Left renal cortex interstitium (tissue), 4 donors: ENCODE data around the gene CYP4A11. TPM values are rescaled to one million over a fixed set of nuclear protein-coding genes. Genes with fewer than 3 reads are reported as not detected.
"Not testable (repeated sequence)": the region's sequence is repeated elsewhere in the genome, so short reads cannot be mapped to it uniquely, and the experiment has no call there.

ENCODE experiments used
- DNase-seq, 4 donors: peaks; one replicate each; pipeline ENCODE4 v3.0.0-alpha.2; 2013; ENCODE audit warnings: low read depth in 4 of 4, low spot score in 2 of 4, missing footprints in 1 of 4
- polyA plus RNA-seq, 4 donors: library from polyadenylated mRNA; unstranded; fragments of 120-200 nt; gene quantifications; one replicate each; pipeline ENCODE4 v1.2.1, GENCODE V29; 2013; ENCODE audit not compliant: insufficient read length in 4 of 4

Gene CYP4A11
- 10 to 100 TPM; 29.0 to 64.5 (median 46.9) TPM for polyA plus RNA-seq

DNA sequence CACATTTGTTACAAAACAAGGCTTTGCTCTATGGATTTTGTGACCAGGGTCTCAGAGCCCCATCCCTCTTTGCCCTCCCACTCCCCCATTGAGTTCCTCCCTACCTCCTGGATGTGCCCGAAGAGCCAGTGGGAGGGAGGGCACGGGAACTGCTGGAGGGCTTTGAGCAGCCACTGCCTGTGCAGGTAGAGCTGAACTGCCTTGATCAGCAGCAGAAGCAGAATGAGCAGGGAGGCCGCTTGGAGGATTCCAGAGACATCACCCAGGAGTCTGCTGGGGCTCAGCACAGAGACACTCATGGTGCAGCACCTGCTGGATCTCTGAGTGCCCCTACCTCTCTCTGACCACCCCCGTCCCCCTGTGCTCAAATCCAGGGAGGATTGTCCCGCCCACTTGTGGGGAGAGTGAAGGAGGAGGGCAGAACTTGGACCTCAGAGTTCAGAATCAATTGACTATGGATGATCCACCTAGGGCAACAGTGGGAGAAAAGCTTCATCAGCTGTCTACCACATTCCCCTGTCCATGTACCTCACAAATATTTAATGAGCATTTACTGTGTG is at the start of gene CYP4A11:
Gene CYP4A11, minus strand, starts transcription at position 342 of the 560 bp plus-strand sequence. Its CDS starts 43 bp downstream, at position 299.
- no peak for DNase-seq

DNA sequence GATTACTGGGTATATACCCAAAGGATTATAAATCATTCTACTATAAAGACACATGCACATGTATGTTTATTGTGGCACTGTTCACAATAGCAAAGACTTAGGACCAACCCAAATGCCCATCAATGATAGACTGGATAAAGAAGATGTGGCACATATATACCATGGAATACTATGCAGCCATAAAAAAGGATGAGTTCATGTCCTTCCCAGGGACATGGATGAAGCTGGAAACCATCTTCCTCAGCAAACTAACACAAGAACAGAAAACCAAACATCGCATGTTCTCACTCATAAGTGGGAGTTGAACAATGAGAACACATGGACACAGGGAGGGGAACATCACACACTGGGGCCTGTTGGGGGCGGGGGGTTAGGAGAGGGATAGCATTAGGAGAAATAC is 49.3 kb upstream of the CYP4A11 start:
- DNase-seq: not testable (repeated sequence)

GRCh38 chr1:46983830-46984586 is 42.7 kb upstream of the CYP4A11 start:
- DNase-seq: no peak

GRCh38 chr1:46983166-46983829 is 42.0 kb upstream of the CYP4A11 start:
- no peak for DNase-seq

DNA sequence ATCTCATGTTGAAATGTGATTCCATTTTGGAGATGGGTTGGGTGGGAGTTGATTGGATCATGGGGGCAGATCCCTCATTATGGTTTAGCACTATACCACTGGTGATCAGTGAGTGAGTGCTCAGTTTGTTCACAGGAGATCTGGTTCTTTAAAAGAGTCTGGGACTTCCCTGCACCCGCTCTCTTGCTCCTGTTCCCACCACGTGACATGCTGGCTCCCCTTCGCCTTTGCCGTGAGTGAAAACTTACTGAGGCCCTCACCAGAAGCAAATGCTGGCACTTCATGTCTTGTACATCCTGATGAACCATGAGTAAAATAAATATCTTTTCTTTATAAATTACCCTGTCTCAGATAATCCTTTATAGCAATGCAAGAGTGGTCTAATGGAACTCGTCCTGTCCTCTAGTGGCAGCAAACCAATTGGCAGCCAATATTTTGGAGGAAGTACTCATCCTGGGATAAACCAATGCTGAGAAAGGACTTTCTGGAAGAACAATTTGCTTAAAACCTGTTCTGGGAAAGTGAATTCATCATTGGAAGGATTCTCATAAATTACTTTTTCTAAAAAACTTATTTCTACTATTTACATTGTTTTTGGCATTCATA is 27.8 kb upstream of the CYP4A11 start:
- DNase-seq: no peak

DNA sequence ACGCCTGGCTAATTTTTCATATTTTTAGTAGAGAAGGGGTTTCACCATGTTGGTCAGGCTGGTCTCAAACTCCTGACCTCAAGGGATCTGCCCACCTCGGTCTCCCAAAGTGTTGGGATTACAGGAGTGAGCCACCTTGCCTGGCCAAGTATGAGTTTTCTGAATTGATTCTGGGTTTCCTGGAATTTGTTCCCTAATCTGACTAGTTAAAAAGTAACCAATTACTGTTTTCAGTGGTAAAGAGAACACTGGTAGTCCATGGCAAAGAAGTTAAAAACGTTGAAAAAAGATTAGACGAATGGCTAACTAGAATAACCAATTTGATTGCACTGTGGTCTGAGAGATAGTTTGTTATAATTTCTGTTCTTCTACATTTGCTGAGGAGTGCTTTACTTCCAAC is 21.0 kb upstream of the CYP4A11 start:
- not testable (repeated sequence) for DNase-seq

DNA sequence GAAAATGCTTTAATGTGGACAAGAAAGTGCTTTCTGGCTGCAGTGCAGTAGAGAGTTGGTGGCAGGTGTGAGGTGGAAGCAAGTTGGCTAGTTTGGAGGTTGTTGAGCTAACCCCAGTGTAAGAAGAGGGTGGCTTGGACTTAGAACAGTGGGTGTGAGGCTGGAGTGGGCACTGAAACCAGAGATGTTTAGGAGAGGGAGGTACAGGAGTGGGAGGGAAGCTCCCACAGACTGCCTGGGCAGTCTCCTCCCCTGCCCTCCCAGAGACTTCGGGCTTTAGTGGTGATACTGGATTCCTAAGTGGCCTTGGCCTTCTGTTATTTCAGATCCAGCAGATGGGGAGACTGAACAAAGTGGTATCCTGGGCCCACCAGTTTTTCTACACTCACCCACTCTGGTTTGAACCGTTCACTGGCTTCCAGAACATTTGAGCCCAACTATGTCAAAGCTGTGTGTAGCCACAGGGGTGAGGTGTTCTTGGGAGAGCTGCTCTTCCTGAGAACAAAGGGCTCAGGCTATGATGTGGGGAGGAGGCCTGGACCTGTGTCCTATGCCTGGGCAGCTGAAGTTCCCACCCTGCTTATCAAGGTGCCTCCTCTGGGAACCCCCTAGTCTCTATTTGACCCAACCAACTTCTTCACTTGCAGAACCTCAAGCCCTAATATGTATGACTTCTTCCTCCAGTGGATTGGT is 19.9 kb upstream of the CYP4A11 start:
- no peak for DNase-seq

DNA sequence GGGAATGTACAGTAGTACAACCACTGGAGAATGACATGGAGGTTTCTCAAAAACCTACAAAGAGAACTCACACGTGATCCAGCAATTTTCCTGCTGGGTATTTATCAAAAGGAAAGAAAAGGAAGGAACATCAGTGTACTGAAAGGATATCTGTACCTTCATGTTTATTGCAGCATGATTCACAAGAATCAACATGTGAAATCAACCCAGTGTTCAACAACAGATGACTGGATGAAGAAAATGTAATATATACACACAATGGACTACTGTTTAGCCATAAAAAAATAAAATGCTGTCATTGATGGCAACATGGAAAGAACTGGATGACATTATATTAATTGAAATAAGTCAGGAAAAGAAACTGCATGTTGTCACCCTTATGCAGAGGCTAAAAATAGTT is 19.0 kb upstream of the CYP4A11 start:
- no peak for DNase-seq

GRCh38 chr1:46955116-46955515 is 13.8 kb upstream of the CYP4A11 start:
- DNase-seq: not testable (repeated sequence)

- DNase-seq: not testable (repeated sequence)
These were observed 12.6 kb upstream of the CYP4A11 start for GRCh38 chr1:46953847-46954246.

GRCh38 chr1:46949417-46949666 is 8.1 kb upstream of the CYP4A11 start:
- DNase-seq: not testable (repeated sequence)

DNA sequence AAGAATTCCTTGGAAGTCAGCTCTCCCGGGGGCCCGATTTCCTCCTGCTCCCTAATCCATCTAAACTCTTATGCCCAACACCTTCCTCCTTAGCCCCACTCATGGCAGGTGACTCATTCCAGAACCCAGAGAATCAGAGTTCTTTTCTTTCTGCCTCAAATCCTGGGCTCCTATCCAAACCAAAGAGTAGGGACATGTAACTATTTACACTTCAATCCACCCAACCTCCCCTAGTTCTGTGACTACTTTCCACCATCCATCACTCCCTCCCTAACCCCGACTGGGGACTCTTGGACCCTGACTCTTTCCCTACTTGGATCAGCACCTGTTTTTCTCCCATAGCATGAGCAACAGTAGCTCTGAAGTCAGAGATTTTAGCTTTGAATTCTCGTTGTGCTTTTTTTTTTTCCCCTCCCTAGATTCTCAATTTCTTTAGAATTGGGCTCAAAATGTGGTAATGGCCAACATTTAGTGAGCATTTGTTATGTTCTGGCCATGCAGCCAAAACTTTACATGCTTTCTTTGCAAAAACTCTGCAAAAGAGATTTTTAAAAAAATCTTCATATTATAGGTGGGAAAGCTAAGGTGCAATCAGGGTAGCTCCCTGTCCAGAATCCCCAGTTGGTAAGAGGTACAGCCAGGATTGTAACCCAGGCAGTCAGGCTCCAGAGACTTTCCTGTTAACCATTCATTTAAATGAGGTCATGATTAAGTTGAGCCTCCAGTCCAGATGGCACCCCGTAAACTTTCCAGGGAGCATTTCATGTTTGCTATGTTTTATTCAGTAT is 7.5 kb upstream of the CYP4A11 start:
- no peak for DNase-seq

- DNase-seq: not testable (repeated sequence)
These were observed 6.4 kb upstream of the CYP4A11 start for GRCh38 chr1:46947706-46948105.

- no peak for DNase-seq
These were observed 810 bp upstream of the CYP4A11 start for GRCh38 chr1:46942086-46942485.

- no peak for DNase-seq
These were observed 969 bp downstream of the CYP4A11 start for GRCh38 chr1:46940307-46940706.

GRCh38 chr1:46937270-46937669 is 4.0 kb downstream of the CYP4A11 start:
- no peak for DNase-seq

DNA sequence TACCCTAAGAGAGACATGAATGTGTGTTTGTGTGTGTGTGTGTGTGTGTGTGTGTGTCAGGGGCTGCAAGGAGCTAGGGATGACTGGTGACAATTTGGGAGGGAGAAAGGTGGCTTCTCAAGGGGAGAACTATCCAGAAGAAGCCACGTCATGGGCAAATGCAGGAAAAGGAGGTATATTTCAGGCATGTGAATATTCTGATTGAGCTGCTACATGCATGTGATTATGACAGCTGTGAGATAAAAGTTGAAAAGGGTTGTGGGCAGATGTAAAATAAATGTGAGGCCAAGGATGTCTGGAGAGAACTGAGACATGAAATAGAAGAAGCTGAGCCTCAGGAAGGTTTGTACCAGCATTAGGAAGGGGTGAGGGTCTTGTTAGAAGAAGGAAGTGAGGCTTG is 4.5 kb downstream of the CYP4A11 start:
- no peak for DNase-seq

DNA sequence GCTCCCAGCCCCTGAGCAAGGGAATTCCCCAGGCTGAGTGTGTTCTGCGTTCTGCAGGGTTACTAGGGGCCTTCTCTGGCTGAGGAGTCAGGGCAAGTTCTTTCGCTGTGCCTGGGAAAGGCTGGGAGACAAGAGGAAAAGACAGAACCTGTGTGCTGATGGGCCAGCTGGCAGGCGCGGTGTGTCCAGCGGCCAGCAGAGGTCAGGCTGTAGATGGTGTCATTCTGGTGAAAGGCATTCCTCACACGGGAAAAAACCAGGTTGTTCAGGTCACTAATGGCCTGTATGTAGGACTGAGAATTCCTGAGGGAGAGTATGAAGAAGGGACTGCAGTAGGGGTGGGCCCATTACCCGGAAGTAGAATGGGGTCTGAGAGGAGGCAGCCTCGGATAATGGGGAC is 6.4 kb downstream of the CYP4A11 start:
- DNase-seq: not testable (repeated sequence)

DNA sequence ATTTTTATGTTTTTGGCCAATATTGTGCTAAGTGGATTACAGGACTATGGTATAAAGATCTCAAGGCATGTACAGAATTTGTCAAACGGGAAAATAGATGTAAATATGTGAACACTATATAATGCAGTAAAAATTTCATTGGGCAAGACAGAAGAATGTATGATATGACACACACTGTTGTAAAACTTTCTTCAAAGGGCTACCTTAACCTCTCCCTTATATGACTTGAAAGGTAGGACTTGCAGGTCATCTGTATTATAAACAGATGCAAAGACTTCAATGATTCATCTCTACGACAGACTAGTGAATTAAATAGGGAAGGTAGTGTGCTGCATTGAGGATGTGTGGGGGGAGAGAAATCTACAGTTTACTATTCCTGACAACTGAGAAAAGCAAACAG is 9.3 kb downstream of the CYP4A11 start:
- DNase-seq: not testable (repeated sequence)

DNA sequence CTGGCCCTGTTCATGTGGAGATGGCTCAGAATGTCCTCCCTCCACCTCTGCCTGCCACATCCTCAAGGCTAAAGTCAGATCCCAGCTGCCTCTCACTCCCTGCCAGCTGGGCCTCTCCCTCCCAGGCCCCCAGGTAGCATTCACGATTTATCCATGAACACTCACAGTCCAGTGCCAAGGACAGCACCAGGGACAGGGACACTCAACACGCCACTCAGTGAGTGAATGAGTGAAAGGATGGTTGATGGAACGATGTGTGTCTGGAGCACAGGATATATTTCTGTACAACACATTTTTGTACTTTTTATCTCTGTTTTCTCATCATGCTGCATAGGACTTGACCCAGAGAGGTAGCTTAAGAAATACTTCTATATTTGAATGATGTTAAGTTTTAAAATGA is 10.1 kb downstream of the CYP4A11 start:
- no peak for DNase-seq
